K562 (cell line): ENCODE measurements around the gene KNTC1. TPM values are rescaled to one million over a fixed set of nuclear protein-coding genes. Genes with fewer than 3 reads are reported as not detected.

Experiments used
- ADNP ChIP-seq: fragments of 200-800 bp; sonication (Bioruptor generic); IDR thresholded peaks from 2 replicates; pipeline ENCODE4 v1.6.1; 2016; ENCODE audit warnings: missing genetic modification characterization, missing compliant biosample characterization
- ATF3 ChIP-seq, 2 experiments: fragments of 450-650 bp in 1 of 2; sonication (generic) in 1 of 2; formaldehyde crosslinking in 1 of 2; IDR thresholded peaks in 1 of 2; conservative IDR thresholded peaks in 1 of 2; 2 replicates each; pipeline versions ENCODE4 v1.6.1 to v1.8.1; 2016 to 2023; ENCODE audit warnings: mild to moderate bottlenecking in 2 of 2, moderate library complexity in 2 of 2, inconsistent platforms in 1 of 2, missing genetic modification reagents in 1 of 2
- BHLHE40 ChIP-seq: IDR thresholded peaks from 2 replicates; pipeline ENCODE4 v1.6.1; 2011; ENCODE audit warnings: low read length, improper control_type of control experiment
- BRCA1 ChIP-seq, 2 experiments: fragments of 450-650 bp in 1 of 2; sonication (generic) in 1 of 2; formaldehyde crosslinking in 1 of 2; IDR thresholded peaks; 2 replicates each; pipeline versions ENCODE4 v1.5.0 to v1.6.1; 2017 to 2020; ENCODE audit warnings: mild to moderate bottlenecking in 1 of 2, missing genetic modification reagents in 1 of 2
- CBX1 ChIP-seq: sonication (generic); IDR thresholded peaks from 2 replicates; pipeline ENCODE4 v1.6.1; 2016; ENCODE audit warnings: antibody characterized with exemption, low read depth, mild to moderate bottlenecking
- CEBPG ChIP-seq, 3 experiments: fragments of 200-800 bp in 1 of 3; sonication (Bioruptor generic) in 1 of 3; sonication (generic) in 1 of 3; formaldehyde crosslinking in 1 of 3; IDR thresholded peaks in 2 of 3; conservative IDR thresholded peaks in 1 of 3; 2 replicates each; pipeline versions ENCODE4 v1.6.1 to v1.8.0; 2016 to 2022; ENCODE audit warnings: missing compliant biosample characterization in 2 of 3, missing genetic modification characterization in 2 of 3, mild to moderate bottlenecking in 1 of 3, missing genetic modification reagents in 1 of 3
- CHCHD3 ChIP-seq: fragments of 250-450 bp; sonication (Bioruptor Pico); IDR thresholded peaks from 2 replicates; pipeline ENCODE4 v2.1.2; 2022; ENCODE audit warnings: mild to moderate bottlenecking
- GABPA ChIP-seq: fragments of 200-800 bp; sonication (Bioruptor generic); conservative IDR thresholded peaks from 2 replicates; pipeline ENCODE4 v1.6.1; 2016; ENCODE audit warnings: low read depth, missing genetic modification characterization, missing compliant biosample characterization
- HOXB6 ChIP-seq: fragments of 250-450 bp; sonication (Bioruptor Pico); IDR thresholded peaks from 2 replicates; pipeline ENCODE4 v1.5.1; 2022; ENCODE audit warnings: mild to moderate bottlenecking, borderline replicate concordance
- JUN ChIP-seq, 2 experiments: sonication (generic) in 1 of 2; formaldehyde crosslinking in 1 of 2; IDR thresholded peaks; 2 replicates each; pipeline versions ENCODE4 v1.6.1 to v1.8.0; 2012 to 2022; ENCODE audit warnings: borderline replicate concordance in 2 of 2, mild to moderate bottlenecking in 2 of 2, improper control_type of control experiment in 1 of 2, low read depth in 1 of 2, low read length in 1 of 2, missing genetic modification reagents in 1 of 2
- MAX ChIP-seq: sonication (generic); formaldehyde crosslinking; IDR thresholded peaks from 2 replicates; pipeline ENCODE4 v1.9.0; 2022; ENCODE audit warnings: mild to moderate bottlenecking, missing genetic modification reagents
- MLLT1 ChIP-seq, 2 experiments: fragments of 450-650 bp; IDR thresholded peaks; 2 replicates each; pipeline ENCODE4 v1.6.1; 2016
- NCOA6 ChIP-seq: fragments of 450-650 bp; IDR thresholded peaks from 2 replicates; pipeline ENCODE4 v1.6.1; 2017; ENCODE audit warnings: mild to moderate bottlenecking
- NR2C1 ChIP-seq, 2 experiments: fragments of 450-650 bp; IDR thresholded peaks; 2 replicates each; pipeline ENCODE4 v1.6.1; 2017; ENCODE audit warnings: mild to moderate bottlenecking in 2 of 2, antibody characterized with exemption in 1 of 2, inconsistent platforms in 1 of 2, missing compliant biosample characterization in 1 of 2, missing genetic modification characterization in 1 of 2
- RBM15 ChIP-seq: fragments of 200-400 bp; formaldehyde crosslinking; IDR thresholded peaks from 2 replicates; pipeline ENCODE4 v1.6.1; 2018; ENCODE audit warnings: mild to moderate bottlenecking, low read length, moderate library complexity; ENCODE audit not compliant: insufficient read depth
- RBM25 ChIP-seq: fragments of 200-400 bp; formaldehyde crosslinking; IDR thresholded peaks from 2 replicates; pipeline ENCODE4 v1.6.1; 2018; ENCODE audit warnings: low read length, low read depth, moderate library complexity; ENCODE audit not compliant: severe bottlenecking
- SMAD4 ChIP-seq: fragments of 250-450 bp; sonication (Bioruptor Pico); conservative IDR thresholded peaks from 2 replicates; pipeline ENCODE4 v1.8.0; 2021; ENCODE audit warnings: inconsistent platforms, mild to moderate bottlenecking, moderate library complexity
- THRB ChIP-seq: fragments of 450-650 bp; formaldehyde crosslinking; conservative IDR thresholded peaks from 2 replicates; pipeline ENCODE4 v1.4.0; 2022; ENCODE audit warnings: mild to moderate bottlenecking, missing genetic modification characterization
- TRIM24 ChIP-seq, 2 experiments: fragments of 450-650 bp; IDR thresholded peaks; 2 replicates each; pipeline ENCODE4 v1.6.1; 2016
- ZC3H4 ChIP-seq: sonication (generic); formaldehyde crosslinking; IDR thresholded peaks from 2 replicates; pipeline ENCODE4 v1.9.0; 2021; ENCODE audit warnings: missing genetic modification reagents, borderline replicate concordance
- ZKSCAN3 ChIP-seq: fragments of 250-450 bp; sonication (Bioruptor Pico); IDR thresholded peaks from 2 replicates; pipeline ENCODE4 v1.4.0; 2020
- ZNF589 ChIP-seq: fragments of 200-800 bp; sonication (Bioruptor generic); IDR thresholded peaks from 2 replicates; pipeline ENCODE4 v1.6.1; 2016; ENCODE audit warnings: low read depth, missing genetic modification characterization, missing compliant biosample characterization
- ZNF699 ChIP-seq: fragments of 250-450 bp; sonication (Bioruptor Pico); IDR thresholded peaks from 2 replicates; pipeline ENCODE4 v1.8.0; 2021; ENCODE audit warnings: mild to moderate bottlenecking, moderate library complexity; ENCODE audit not compliant: insufficient replicate concordance
- polyA plus RNA-seq, 8 experiments: library from polyadenylated mRNA; depleted of rRNA in 4 of 8; stranded (reverse) in 5 of 8; unstranded in 3 of 8; fragments of >200 nt; fragmentation: Nextera tagmentation in 2 of 8; fragmentation: Illumina TruSeq in 1 of 8; extraction: Ambion mirVana in 2 of 8; extraction: Trizol in 1 of 8; gene quantifications; 2 replicates each; pipeline versions ENCODE4 v1.2.1 to v1.2.3, GENCODE V29; 2011 to 2014; ENCODE audit warnings: inconsistent platforms in 1 of 8, missing spikeins in 1 of 8
- total RNA-seq, 7 experiments: library from RNA; depleted of rRNA in 6 of 7; stranded (reverse); fragments of >200 nt in 6 of 7; fragmentation: Illumina TruSeq in 2 of 7; extraction: Trizol in 2 of 7; gene quantifications; 2 replicates each; pipeline versions ENCODE4 v1.2.1 to v1.2.3, GENCODE V29; 2011 to 2021; ENCODE audit warnings: low replicate concordance in 1 of 7

Gene KNTC1
- total and polyA plus RNA-seq, 9 of the 15 experiments (the other 6 are each of a cell fraction or from before 2014, with no cell fraction given) = 38.9 to 135 (median 99.6) TPM

GRCh38 chr12:122646517-122647217, 119.6 kb downstream of the KNTC1 start (continued):
- TF ChIP-seq ATF3 (IDR thresholded peaks at IDR 0.05) = peak; percentile 94
- TF ChIP-seq ATF3 (CRISPR knock-in tag; conservative IDR thresholded peaks at IDR 0.05) = no peak
- no peak for TF ChIP-seq RBM15
- TF ChIP-seq ZNF589 (CRISPR knock-in tag) = no peak
- TF ChIP-seq RBM25 = no peak
- TF ChIP-seq ZC3H4 = no peak
- no peak for TF ChIP-seq CBX1
- no peak for TF ChIP-seq ADNP (tag)
- no peak for TF ChIP-seq SMAD4 (CRISPR knock-in tag)
- TF ChIP-seq ZKSCAN3 (CRISPR knock-in tag) = no peak
- TF ChIP-seq MAX (CRISPR knock-in tag) = peak; percentile 84
- no peak for TF ChIP-seq HOXB6 (CRISPR knock-in tag)
- TF ChIP-seq ZNF699 = no peak
- peak; percentile 87 for TF ChIP-seq CEBPG (CRISPR knock-in tag; IDR thresholded peaks at IDR 0.05)
- TF ChIP-seq CEBPG (tag; conservative IDR thresholded peaks at IDR 0.05 in 1 of 2, IDR thresholded peaks at IDR 0.05 in 1 of 2) = peak in 1 of 2 experiments; percentile 89; a peak in 2 of 4 replicates
- no peak for TF ChIP-seq NR2C1 (IDR thresholded peaks at IDR 0.05)
- TF ChIP-seq NR2C1 (tag; IDR thresholded peaks at IDR 0.05) = no peak
- no peak for TF ChIP-seq MLLT1 (IDR thresholded peaks at IDR 0.05)
- peak in 1 of 2 experiments; percentile 23; a peak in 2 of 4 replicates for TF ChIP-seq TRIM24 (IDR thresholded peaks at IDR 0.05)
- no peak for TF ChIP-seq CHCHD3 (CRISPR knock-in tag)
- no peak for TF ChIP-seq THRB
- peak; percentile 64; the same call in 1 of the 2 replicates for TF ChIP-seq JUN (IDR thresholded peaks at IDR 0.05; ENCODE audit: borderline replicate concordance, low read depth, low read length)
- TF ChIP-seq JUN (CRISPR knock-in tag; IDR thresholded peaks at IDR 0.05; ENCODE audit: borderline replicate concordance) = no peak
- TF ChIP-seq BRCA1 (IDR thresholded peaks at IDR 0.05) = no peak
- no peak for TF ChIP-seq BRCA1 (CRISPR knock-in tag; IDR thresholded peaks at IDR 0.05)
- no peak for TF ChIP-seq GABPA (tag)
- peak; percentile 26; the same call in 1 of the 2 replicates for TF ChIP-seq BHLHE40
- TF ChIP-seq NCOA6 = no peak
